HEK293 (cell line): ENCODE measurements around the gene C2.
"Not testable (repeated sequence)": the region's sequence is repeated elsewhere in the genome, so short reads cannot be mapped to it uniquely, and the experiment has no call there.

Experiments
- CTCF ChIA-PET: fragments of 350-600 bp; formaldehyde crosslinking; extraction: SDS; loops from one replicate; lab custom pipeline; 2021; ENCODE audit warnings: antibody characterized with exemption; lab: Yijun Ruan, JAX
- POLR2A ChIA-PET: fragments of 300-600 bp; formaldehyde crosslinking; extraction: SDS; loops from one replicate; lab custom pipeline; 2020; ENCODE audit warnings: antibody characterized with exemption, inconsistent platforms; lab: Yijun Ruan, JAX
- H3K27ac ChIP-seq: fragments of 200-500 bp; sonication (Bioruptor generic); 2 replicates; pipeline ENCODE4 v1.5.1; 2014; ENCODE audit warnings: low read depth, low read length, control low read depth, inconsistent platforms; ENCODE audit errors: extremely low read depth
- H3K36me3 ChIP-seq, 2 experiments: fragments of 200-500 bp in 1 of 2; sonication (Bioruptor generic) in 1 of 2; 1 replicate in 1 of 2; 2 replicates in 1 of 2; pipeline ENCODE4 v1.5.1; 2014 to 2017; ENCODE audit warnings: inconsistent platforms in 2 of 2, low read length in 2 of 2; ENCODE audit not compliant: control insufficient read depth in 2 of 2, insufficient read depth in 1 of 2
- H3K4me1 ChIP-seq: fragments of 200-500 bp; sonication (Bioruptor generic); 2 replicates; pipeline ENCODE4 v1.5.1; 2014; ENCODE audit warnings: mild to moderate bottlenecking, low read length, inconsistent platforms; ENCODE audit not compliant: control insufficient read depth, insufficient read depth
- H3K4me3 ChIP-seq: 2 replicates; pipeline ENCODE4 v1.5.1; 2011; ENCODE audit warnings: low read depth, mild to moderate bottlenecking, control low read depth, low read length, moderate library complexity
- H3K9me3 ChIP-seq: fragments of 200-500 bp; sonication (Bioruptor generic); 2 replicates; pipeline ENCODE4 v1.5.1; 2014; ENCODE audit warnings: low read depth, low read length, inconsistent platforms; ENCODE audit not compliant: control insufficient read depth, insufficient read depth
- CTCF ChIP-seq: fragments of 450-650 bp; formaldehyde crosslinking; IDR thresholded peaks from 2 replicates; pipeline ENCODE4 v1.5.1; 2016; ENCODE audit warnings: missing biosample characterization, missing genetic modification characterization
- EGR2 ChIP-seq: fragments of 450-650 bp; formaldehyde crosslinking; IDR thresholded peaks from 2 replicates; pipeline ENCODE4 v1.5.1; 2016; ENCODE audit warnings: low read depth, missing biosample characterization, missing genetic modification characterization
- HOXD13 ChIP-seq: sonication (generic); formaldehyde crosslinking; IDR thresholded peaks from 2 replicates; pipeline ENCODE4 v1.8.0; 2022; ENCODE audit warnings: missing genetic modification reagents, borderline replicate concordance
- KLF1 ChIP-seq: fragments of 450-650 bp; formaldehyde crosslinking; IDR thresholded peaks from 2 replicates; pipeline ENCODE4 v1.5.1; 2016; ENCODE audit warnings: missing biosample characterization, missing genetic modification characterization
- RBAK ChIP-seq: fragments of 450-650 bp; formaldehyde crosslinking; IDR thresholded peaks from 2 replicates; pipeline ENCODE4 v1.5.1; 2016; ENCODE audit warnings: missing biosample characterization, missing genetic modification characterization
- SP7 ChIP-seq: fragments of 450-650 bp; formaldehyde crosslinking; IDR thresholded peaks from 2 replicates; pipeline ENCODE4 v1.5.1; 2016; ENCODE audit warnings: missing biosample characterization, missing genetic modification characterization
- TRIM28 ChIP-seq: IDR thresholded peaks from 2 replicates; pipeline ENCODE4 v1.6.1; 2011; ENCODE audit warnings: low read length, control low read depth, borderline replicate concordance
- ZBTB17 ChIP-seq: fragments of 450-650 bp; formaldehyde crosslinking; IDR thresholded peaks from 2 replicates; pipeline ENCODE4 v1.5.1; 2016; ENCODE audit warnings: missing biosample characterization, missing genetic modification characterization
- ZBTB49 ChIP-seq: fragments of 450-650 bp; formaldehyde crosslinking; IDR thresholded peaks from 2 replicates; pipeline ENCODE4 v1.5.1; 2016; ENCODE audit warnings: missing biosample characterization, missing genetic modification characterization, low read depth
- ZFHX2 ChIP-seq: fragments of 450-650 bp; formaldehyde crosslinking; conservative IDR thresholded peaks from 2 replicates; pipeline ENCODE4 v1.5.1; 2016; ENCODE audit warnings: missing biosample characterization, missing genetic modification characterization
- ZNF114 ChIP-seq: fragments of 450-650 bp; formaldehyde crosslinking; IDR thresholded peaks from 2 replicates; pipeline ENCODE4 v1.5.0; 2017; ENCODE audit warnings: missing biosample characterization, missing genetic modification characterization
- ZNF19 ChIP-seq: fragments of 450-650 bp; formaldehyde crosslinking; IDR thresholded peaks from 2 replicates; pipeline ENCODE4; 2016; ENCODE audit warnings: missing biosample characterization, missing genetic modification characterization, low read depth
- ZNF221 ChIP-seq: fragments of 450-650 bp; formaldehyde crosslinking; IDR thresholded peaks from 2 replicates; pipeline ENCODE4 v1.5.1; 2017; ENCODE audit warnings: missing biosample characterization, missing genetic modification characterization, borderline replicate concordance
- ZNF324 ChIP-seq: fragments of 450-650 bp; formaldehyde crosslinking; IDR thresholded peaks from 2 replicates; pipeline ENCODE4 v1.5.1; 2016; ENCODE audit warnings: missing biosample characterization, missing genetic modification characterization
- ZNF416 ChIP-seq: fragments of 450-650 bp; formaldehyde crosslinking; IDR thresholded peaks from 2 replicates; pipeline ENCODE4 v1.5.1; 2016; ENCODE audit warnings: missing biosample characterization, missing genetic modification characterization
- ZNF473 ChIP-seq: fragments of 450-650 bp; formaldehyde crosslinking; IDR thresholded peaks from 2 replicates; pipeline ENCODE4 v1.5.1; 2017; ENCODE audit warnings: missing biosample characterization, missing genetic modification characterization
- ZNF664 ChIP-seq: fragments of 450-650 bp; formaldehyde crosslinking; IDR thresholded peaks from 2 replicates; pipeline ENCODE4 v1.5.1; 2016; ENCODE audit warnings: missing biosample characterization, missing genetic modification characterization
- ZNF76 ChIP-seq: fragments of 450-650 bp; formaldehyde crosslinking; IDR thresholded peaks from 2 replicates; pipeline ENCODE4; 2016; ENCODE audit warnings: low read depth, missing biosample characterization, missing genetic modification characterization, borderline replicate concordance
- TF ChIP-seq, protein P1 (sequence below): fragments of 450-650 bp; formaldehyde crosslinking; IDR thresholded peaks from 2 replicates; pipeline ENCODE4 v1.5.1; 2016; ENCODE audit warnings: missing biosample characterization, missing genetic modification characterization
- TF ChIP-seq, protein P2 (sequence below): fragments of 450-650 bp; formaldehyde crosslinking; IDR thresholded peaks from 2 replicates; pipeline ENCODE4 v1.5.1; 2016; ENCODE audit warnings: missing biosample characterization, missing genetic modification characterization
- TF ChIP-seq, protein P3 (sequence below): fragments of 450-650 bp; formaldehyde crosslinking; IDR thresholded peaks from 2 replicates; pipeline ENCODE4 v1.5.1; 2017; ENCODE audit warnings: missing biosample characterization, missing genetic modification characterization

Gene C2

GRCh38 chr6:31909298-31909697 is 18.2 kb upstream of the C2 start:
- TF ChIP-seq ZFHX2 (tag by site-specific recombination) = 0 out of 2 replicates have a peak, but pooled peaks have one; percentile 6
- peak; percentile 6; the same call in 1 of the 2 replicates for TF ChIP-seq EGR2 (tag by site-specific recombination)
- 0 out of 2 replicates have a peak, but pooled peaks have one; percentile 36 for TF ChIP-seq KLF1 (tag by site-specific recombination)
- ChIA-PET CTCF (interaction anchor here (0.5 to 1.3 kb wide), 3 partner anchors 10 to 1361 kb away, joined by 3 read pairs; no protein-coding TSS in a partner anchor), POLR2A (interaction anchor here (0.5 to 1.3 kb wide), 3 partner anchors 9 to 225 kb away, joined by 3 to 6 read pairs (median 4); no protein-coding TSS in a partner anchor)
- H3K9me3 ChIP-seq, H3K4me3 ChIP-seq, H3K36me3 ChIP-seq, H3K27ac ChIP-seq: not testable (repeated sequence)
- peaks cover 12% of the 10 kb centered on the region; the same call in 1 of the 2 replicates for H3K4me1 ChIP-seq

GRCh38 chr6:31911826-31912585 is 15.5 kb upstream of the C2 start:
- H3K4me3 ChIP-seq = no peak overlapping the region
- POLR2A ChIA-PET = interaction anchor here (0.7 to 1.1 kb wide), 3 partner anchors 14 to 982 kb away, joined by 3 to 4 read pairs (median 3); partner anchors contain the start of gene NEU1
- CTCF ChIA-PET = interaction anchor here (0.5 to 0.8 kb wide), 3 partner anchors 9 to 313 kb away, joined by 3 to 6 read pairs (median 3); no protein-coding TSS in a partner anchor
- H3K4me1 ChIP-seq = peaks cover 9% of the 10 kb centered on the region; the same call in 1 of the 2 replicates
- H3K36me3 ChIP-seq = no peaks in the 10 kb centered on the region
- H3K9me3 ChIP-seq = no peaks in the 10 kb centered on the region
- no peak overlapping the region for H3K27ac ChIP-seq
- TF ChIP-seq ZBTB49 (tag by site-specific recombination) (no peak), ZNF76 (tag by site-specific recombination) (0 out of 2 replicates have a peak, but pooled peaks have one; percentile 3), HOXD13 (CRISPR knock-in tag) (no peak), ZNF416 (tag by site-specific recombination) (no peak), SP7 (tag by site-specific recombination) (no peak), ZNF324 (no peak), ZBTB17 (tag by site-specific recombination) (peak; percentile 69), ZNF664 (tag by site-specific recombination) (no peak), ZFHX2 (tag by site-specific recombination) (peak; percentile 30; the same call in 1 of the 2 replicates)
- TF ChIP-seq, protein P1, sequence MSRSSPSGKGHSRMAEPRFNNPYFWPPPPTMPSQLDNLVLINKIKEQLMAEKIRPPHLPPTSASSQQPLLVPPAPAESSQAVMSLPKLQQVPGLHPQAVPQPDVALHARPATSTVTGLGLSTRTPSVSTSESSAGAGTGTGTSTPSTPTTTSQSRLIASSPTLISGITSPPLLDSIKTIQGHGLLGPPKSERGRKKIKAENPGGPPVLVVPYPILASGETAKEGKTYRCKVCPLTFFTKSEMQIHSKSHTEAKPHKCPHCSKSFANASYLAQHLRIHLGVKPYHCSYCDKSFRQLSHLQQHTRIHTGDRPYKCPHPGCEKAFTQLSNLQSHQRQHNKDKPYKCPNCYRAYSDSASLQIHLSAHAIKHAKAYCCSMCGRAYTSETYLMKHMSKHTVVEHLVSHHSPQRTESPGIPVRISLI (tag by site-specific recombination) = 0 out of 2 replicates have a peak, but pooled peaks have one; percentile 10
- TF ChIP-seq, protein P2, sequence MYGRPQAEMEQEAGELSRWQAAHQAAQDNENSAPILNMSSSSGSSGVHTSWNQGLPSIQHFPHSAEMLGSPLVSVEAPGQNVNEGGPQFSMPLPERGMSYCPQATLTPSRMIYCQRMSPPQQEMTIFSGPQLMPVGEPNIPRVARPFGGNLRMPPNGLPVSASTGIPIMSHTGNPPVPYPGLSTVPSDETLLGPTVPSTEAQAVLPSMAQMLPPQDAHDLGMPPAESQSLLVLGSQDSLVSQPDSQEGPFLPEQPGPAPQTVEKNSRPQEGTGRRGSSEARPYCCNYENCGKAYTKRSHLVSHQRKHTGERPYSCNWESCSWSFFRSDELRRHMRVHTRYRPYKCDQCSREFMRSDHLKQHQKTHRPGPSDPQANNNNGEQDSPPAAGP (tag by site-specific recombination) = no peak

GRCh38 chr6:31915351-31915750 is 12.2 kb upstream of the C2 start:
- CTCF ChIA-PET = interaction anchor here (0.7 to 1.0 kb wide), 3 partner anchors 9 to 37 kb away, joined by 3 read pairs; partner anchors contain the start of gene C2
- no peak overlapping the region for H3K4me3 ChIP-seq

More at GRCh38 chr6:31915351-31915750, 12.2 kb upstream of the C2 start:
- Histone ChIP-seq H3K27ac (no peak overlapping the region), H3K4me1 (peaks cover 3% of the 10 kb centered on the region; the same call in 1 of the 2 replicates), H3K36me3 (no peaks in the 10 kb centered on the region), H3K9me3 (no peaks in the 10 kb centered on the region)
- no peak for TF ChIP-seq ZNF114 (tag by site-specific recombination)
- TF ChIP-seq RBAK (tag by site-specific recombination) = peak; percentile 92
- TF ChIP-seq ZNF473 (tag by site-specific recombination) = no peak
- TF ChIP-seq CTCF = no peak
- TF ChIP-seq, protein P3, sequence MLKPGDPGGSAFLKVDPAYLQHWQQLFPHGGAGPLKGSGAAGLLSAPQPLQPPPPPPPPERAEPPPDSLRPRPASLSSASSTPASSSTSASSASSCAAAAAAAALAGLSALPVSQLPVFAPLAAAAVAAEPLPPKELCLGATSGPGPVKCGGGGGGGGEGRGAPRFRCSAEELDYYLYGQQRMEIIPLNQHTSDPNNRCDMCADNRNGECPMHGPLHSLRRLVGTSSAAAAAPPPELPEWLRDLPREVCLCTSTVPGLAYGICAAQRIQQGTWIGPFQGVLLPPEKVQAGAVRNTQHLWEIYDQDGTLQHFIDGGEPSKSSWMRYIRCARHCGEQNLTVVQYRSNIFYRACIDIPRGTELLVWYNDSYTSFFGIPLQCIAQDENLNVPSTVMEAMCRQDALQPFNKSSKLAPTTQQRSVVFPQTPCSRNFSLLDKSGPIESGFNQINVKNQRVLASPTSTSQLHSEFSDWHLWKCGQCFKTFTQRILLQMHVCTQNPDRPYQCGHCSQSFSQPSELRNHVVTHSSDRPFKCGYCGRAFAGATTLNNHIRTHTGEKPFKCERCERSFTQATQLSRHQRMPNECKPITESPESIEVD = no peak
- no peak for TF ChIP-seq ZNF221
- TF ChIP-seq ZNF19 (tag by site-specific recombination) = no peak
- peak; percentile 82; the same call in 1 of the 2 replicates for TF ChIP-seq TRIM28
- POLR2A ChIA-PET = no interaction called here
